ENCODE results near the gene FAM185A.

- no peak for TF ChIP-seq YY1 (IDR thresholded peaks at IDR 0.05; ENCODE audit: insufficient read depth, insufficient read length)
- no peak for TF ChIP-seq ZNF274 (IDR thresholded peaks at IDR 0.05; ENCODE audit: low read depth, low read length)
- no peak for TF ChIP-seq SUZ12 (IDR thresholded peaks at IDR 0.05; ENCODE audit: extremely low read depth, insufficient read depth, insufficient read length)
Observed at GRCh38 chr7:102811942-102812678, 63.3 kb downstream of the FAM185A start.

Measured in NT2/D1 (cell line).